OCI-LY3 (cell line): Measurements from ENCODE around the gene IRX6.

Experiments used
- CTCF ChIP-seq: fragments of 200-600, 300-600 bp; sonication (generic); IDR thresholded peaks from 2 replicates; pipeline ENCODE4 v1.5.1; 2014; ENCODE audit warnings: antibody characterized with exemption, low read length, low read depth
- EZH2phosphoT487 ChIP-seq: fragments of 200-600 bp; shearing (Covaris generic); IDR thresholded peaks from 2 replicates; pipeline ENCODE4 v1.6.1; 2018; ENCODE audit warnings: antibody characterized with exemption, mixed run types, low read depth

- TF ChIP-seq CTCF (no peak), EZH2phosphoT487 (no peak)
These were observed 38.4 kb upstream of the IRX6 start for GRCh38 chr16:55285586-55285985.
